Activated CD8-positive, alpha-beta T cell treated with anti-CD3 and anti-CD28 coated beads for 36 hours (primary cell): ENCODE results near the gene CDH13. TPM values are rescaled to one million over a fixed set of nuclear protein-coding genes. Genes with fewer than 3 reads are reported as not detected.

Source experiments
- ATAC-seq: fragments of 200-7000 bp; cut with Tn5 transposase; one replicate; pipeline ENCODE4 v1.10.0; 2021; ENCODE audit warnings: mild to moderate bottlenecking, moderate library complexity
- CTCF ChIA-PET: fragments of 350-600 bp; sonication (Branson Sonifier 250); formaldehyde crosslinking; loops from one replicate; lab custom pipeline; 2021; ENCODE audit warnings: antibody characterized with exemption; lab: Charles Lee
- POLR2A ChIA-PET: fragments of 350-600 bp; sonication (Branson Sonifier 250); formaldehyde crosslinking; loops from one replicate; lab custom pipeline; 2021; ENCODE audit warnings: antibody characterized with exemption; lab: Charles Lee
- DNase-seq: peaks from one replicate; pipeline ENCODE4 v3.0.0-alpha.2; 2020
- H3K27ac Mint-ChIP-seq: one replicate; pipeline ENCODE4 v1.8.0; 2021; ENCODE audit warnings: mild to moderate bottlenecking, mixed read lengths
- H3K27me3 Mint-ChIP-seq: one replicate; pipeline ENCODE4 v1.8.0; 2021; ENCODE audit warnings: mixed read lengths
- H3K36me3 Mint-ChIP-seq: one replicate; pipeline ENCODE4 v1.8.0; 2021; ENCODE audit warnings: low read depth, mixed read lengths
- H3K4me1 Mint-ChIP-seq: one replicate; pipeline ENCODE4 v1.8.0; 2021; ENCODE audit warnings: low read depth, mixed read lengths
- H3K4me3 Mint-ChIP-seq: one replicate; pipeline ENCODE4 v1.8.0; 2021; ENCODE audit warnings: mild to moderate bottlenecking, moderate library complexity, mixed read lengths
- H3K9me3 Mint-ChIP-seq: one replicate; pipeline ENCODE4 v1.8.0; 2021; ENCODE audit warnings: mixed read lengths
- CTCF ChIP-seq: fragments of 200-600 bp; IDR thresholded peaks from one replicate; pipeline ENCODE4 v1.8.0; 2022; ENCODE audit warnings: antibody characterized with exemption, mild to moderate bottlenecking
- intact Hi-C: fragments of 100-400 bp; cut with micrococcal nuclease; formaldehyde crosslinking; loops from one replicate; pipeline ENCODE4 v1.10.0; 2022
- total RNA-seq, 2 experiments: library from RNA; stranded (reverse); gene quantifications; one replicate each; pipeline ENCODE4 v1.2.3, GENCODE V29; 2021

CDH13 gene
- total RNA-seq, 2 experiments from 2014 or later: not detected

GRCh38 chr16:83792391-83792790, 1165.6 kb downstream of the CDH13 start:
- CTCF ChIA-PET: no interaction called here
- H3K9me3 Mint-ChIP-seq: no peaks in the 10 kb centered on the region
- no peak overlapping the region for H3K27ac Mint-ChIP-seq
- DNase-seq (no peak), ATAC-seq (no peak)
- H3K4me1 Mint-ChIP-seq: peaks cover 7% of the 10 kb centered on the region
- no peak for TF ChIP-seq CTCF
- H3K36me3 Mint-ChIP-seq: no peaks in the 10 kb centered on the region
- POLR2A ChIA-PET: no interaction called here
- intact Hi-C loops: no loop called here
- H3K27me3 Mint-ChIP-seq: peaks cover 10% of the 10 kb centered on the region
- H3K4me3 Mint-ChIP-seq: no peak overlapping the region

- Mint-ChIP-seq H3K36me3 (no peaks in the 10 kb centered on the region), H3K4me3 (no peak overlapping the region), H3K4me1 (peaks cover 7% of the 10 kb centered on the region), H3K27me3 (peaks cover 12% of the 10 kb centered on the region), H3K9me3 (no peaks in the 10 kb centered on the region), H3K27ac (no peak overlapping the region)
- POLR2A ChIA-PET: no interaction called here
- no peak for TF ChIP-seq CTCF
- no peak for ATAC-seq
- CTCF ChIA-PET: no interaction called here
- intact Hi-C loops: no loop called here
- no peak for DNase-seq
Observed at GRCh38 chr16:83793179-83793578, 1166.4 kb downstream of the CDH13 start.

- ATAC-seq (no peak), DNase-seq (no peak)
- Mint-ChIP-seq H3K27me3 (peaks cover 18% of the 10 kb centered on the region), H3K4me3 (no peak overlapping the region), H3K4me1 (peaks cover 7% of the 10 kb centered on the region), H3K36me3 (no peaks in the 10 kb centered on the region), H3K9me3 (no peaks in the 10 kb centered on the region), H3K27ac (no peak overlapping the region)
- ChIA-PET CTCF (no interaction called here), POLR2A (no interaction called here)
- intact Hi-C loops: no loop called here
- TF ChIP-seq CTCF: no peak
Observed at GRCh38 chr16:83794860-83795554, 1168.2 kb downstream of the CDH13 start.

- CTCF ChIA-PET: no interaction called here
Observed at GRCh38 chr16:83797013-83797412, 1170.2 kb downstream of the CDH13 start.

More at GRCh38 chr16:83797013-83797412, 1170.2 kb downstream of the CDH13 start:
- no peak overlapping the region for H3K4me3 Mint-ChIP-seq
- peaks cover 7% of the 10 kb centered on the region for H3K4me1 Mint-ChIP-seq
- ATAC-seq (no peak), DNase-seq (no peak)
- no peaks in the 10 kb centered on the region for H3K36me3 Mint-ChIP-seq
- POLR2A ChIA-PET: no interaction called here
- no peak overlapping the region for H3K27ac Mint-ChIP-seq
- intact Hi-C loops: no loop called here
- H3K9me3 Mint-ChIP-seq: no peaks in the 10 kb centered on the region
- H3K27me3 Mint-ChIP-seq: peaks cover 18% of the 10 kb centered on the region
- TF ChIP-seq CTCF: no peak
